Stimulated activated CD4-positive, alpha-beta T cell treated with anti-CD3 and anti-CD28 coated beads, Interleukin-2, amount 100 ng/mL, for 48 hours (primary cell): ENCODE measurements around the gene ATP10D.

ENCODE experiments used
- DNase-seq, 2 donors: peaks; one replicate each; pipeline ENCODE4 v3.0.0-alpha.2; 2020

ATP10D gene

GRCh38 chr4:47606482-47606881 lies 121.4 kb downstream of the ATP10D start:
- no peak for DNase-seq

GRCh38 chr4:47612116-47613023 lies 127.3 kb downstream of the ATP10D start:
- DNase-seq: no peak

- no peak for DNase-seq
Observed at GRCh38 chr4:47615385-47615784, 130.3 kb downstream of the ATP10D start.

- no peak for DNase-seq
Observed at GRCh38 chr4:47617607-47618006, 132.5 kb downstream of the ATP10D start.

DNA sequence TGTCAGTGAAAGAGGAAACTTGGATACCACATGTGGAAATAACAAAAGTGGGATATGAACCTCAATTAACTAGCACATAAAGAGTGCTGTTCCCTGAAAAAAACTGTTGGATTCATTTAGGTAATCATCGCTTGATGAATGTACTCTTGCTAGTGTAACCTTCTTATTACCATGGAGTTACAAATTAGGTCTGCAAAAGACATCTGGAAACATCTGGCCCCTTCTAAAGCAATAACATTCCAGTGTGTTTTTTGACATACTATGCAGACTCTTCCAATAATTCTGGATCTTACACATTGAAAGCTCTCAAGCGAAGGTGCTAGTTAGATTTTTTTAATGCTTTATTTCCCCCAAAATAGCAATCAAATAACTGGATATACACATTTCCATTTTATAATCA lies 134.6 kb downstream of the ATP10D start:
- no peak for DNase-seq

- DNase-seq: no peak
Observed at GRCh38 chr4:47621181-47621580, 136.1 kb downstream of the ATP10D start.

- no peak for DNase-seq
Observed at GRCh38 chr4:47624031-47624441, 139.0 kb downstream of the ATP10D start.

- no peak for DNase-seq
Observed at GRCh38 chr4:47631161-47631560, 146.1 kb downstream of the ATP10D start.

DNA sequence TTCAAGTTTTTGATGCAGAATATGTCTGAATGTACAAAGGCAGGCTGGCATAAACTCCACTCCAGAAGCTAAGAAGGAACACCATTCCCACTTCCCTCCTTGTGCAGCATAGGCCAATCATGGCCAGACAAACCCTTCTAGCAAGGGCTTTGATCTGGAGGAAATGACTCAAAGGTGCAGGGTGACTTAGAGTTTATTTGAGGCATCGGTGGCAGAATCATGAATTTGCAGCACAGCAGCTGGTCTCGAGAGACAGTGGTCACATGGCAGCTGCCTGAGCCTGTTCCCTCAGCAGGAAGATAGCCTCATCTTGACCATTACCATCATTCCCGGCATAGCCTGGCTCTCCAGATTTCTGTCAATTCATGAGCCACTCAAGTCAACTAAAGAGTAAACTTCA lies 154.5 kb downstream of the ATP10D start:
- no peak for DNase-seq

DNA sequence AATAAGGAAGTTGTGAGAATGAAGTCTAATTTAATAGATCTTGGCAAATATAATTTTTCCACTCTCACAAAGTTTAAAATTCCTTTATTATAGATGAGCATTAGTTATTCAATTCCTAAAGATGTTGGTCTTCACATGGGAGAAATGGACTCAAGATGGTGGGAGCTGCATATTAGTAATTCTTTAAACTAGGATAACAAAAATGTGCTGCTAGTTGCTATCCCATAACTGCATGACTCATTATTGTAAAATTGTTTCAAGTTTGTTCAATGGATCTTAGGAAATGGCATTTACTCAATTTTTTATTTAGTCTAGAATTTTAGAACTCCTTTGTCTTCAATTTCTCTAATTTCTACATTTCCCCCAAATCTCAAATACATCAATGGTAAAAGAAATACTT lies 155.8 kb downstream of the ATP10D start:
- DNase-seq: no peak

- DNase-seq: no peak
Observed at GRCh38 chr4:47641755-47642154, 156.7 kb downstream of the ATP10D start.

DNA sequence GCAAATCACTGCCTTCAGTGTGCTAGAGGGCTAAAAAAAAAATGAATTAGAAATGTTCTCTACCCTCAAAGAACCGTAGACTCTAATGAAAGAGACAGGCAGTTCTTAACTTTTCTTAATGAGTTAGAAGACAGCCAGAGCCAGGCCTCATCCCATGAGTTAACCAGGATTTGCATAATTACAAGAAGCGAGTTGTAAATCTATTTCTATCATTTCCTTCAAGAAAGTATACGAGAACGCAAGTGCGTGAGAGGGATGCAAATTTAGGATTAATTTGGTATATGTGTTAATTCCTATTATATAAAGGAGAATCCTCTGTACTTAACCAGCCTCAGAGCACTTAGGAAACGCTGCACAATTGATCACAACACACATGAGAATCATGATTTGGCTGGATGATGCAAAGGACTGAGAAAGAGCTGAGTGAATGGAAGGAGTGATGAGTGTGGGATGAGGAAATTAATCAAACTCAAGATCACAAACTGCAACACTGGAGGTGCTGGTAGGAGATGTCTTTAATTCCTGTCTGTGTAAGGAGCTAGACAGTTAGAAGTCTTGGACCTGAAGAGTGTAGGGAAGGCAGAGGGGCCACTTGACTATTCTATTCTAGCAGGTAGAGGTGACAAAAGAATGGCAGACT lies 157.2 kb downstream of the ATP10D start:
- no peak for DNase-seq
